Progenitor cell of endocrine pancreas (in vitro differentiated cells): ENCODE data around the gene GPX2. TPM values are rescaled to one million over a fixed set of nuclear protein-coding genes. Genes with fewer than 3 reads are reported as not detected.

Experiments
- DNase-seq: peaks from one replicate; pipeline ENCODE4 v3.0.0; 2021; ENCODE audit warnings: low spot score; ENCODE audit not compliant: unreplicated experiment
- H3K27ac Mint-ChIP-seq: 2 replicates; pipeline ENCODE4 v1.8.0; 2021; ENCODE audit warnings: mild to moderate bottlenecking, moderate library complexity, mixed read lengths
- H3K27me3 Mint-ChIP-seq: 2 replicates; pipeline ENCODE4 v1.8.0; 2021; ENCODE audit warnings: mixed read lengths
- H3K36me3 Mint-ChIP-seq: 2 replicates; pipeline ENCODE4 v1.8.0; 2022; ENCODE audit warnings: mixed read lengths; ENCODE audit not compliant: insufficient read depth
- H3K4me1 Mint-ChIP-seq: 2 replicates; pipeline ENCODE4 v1.8.0; 2021; ENCODE audit warnings: low read depth, mixed read lengths
- H3K4me3 Mint-ChIP-seq: 2 replicates; pipeline ENCODE4 v1.8.0; 2021; ENCODE audit warnings: low read depth, mild to moderate bottlenecking, moderate library complexity, mixed read lengths
- H3K9me3 Mint-ChIP-seq: 2 replicates; pipeline ENCODE4 v1.8.0; 2021; ENCODE audit warnings: low read depth, mixed read lengths
- CTCF ChIP-seq: fragments of 200-600 bp; sonication (generic); IDR thresholded peaks from one replicate; pipeline ENCODE4 v1.5.0; 2021; ENCODE audit warnings: antibody characterized with exemption, mild to moderate bottlenecking; ENCODE audit not compliant: unreplicated experiment
- total RNA-seq: library from RNA; stranded (reverse); gene quantifications from 2 replicates; pipeline ENCODE4 v1.2.1, GENCODE V29; 2021

Gene GPX2
- total RNA-seq, 1 donor from 2014 or later, result 11.0 TPM

- Mint-ChIP-seq H3K4me3 (no peak overlapping the region), H3K4me1 (no peaks in the 10 kb centered on the region), H3K27ac (no peak overlapping the region), H3K27me3 (peaks cover 27% of the 10 kb centered on the region), H3K36me3 (no peaks in the 10 kb centered on the region), H3K9me3 (no peaks in the 10 kb centered on the region)
- DNase-seq, result no peak
- no peak for TF ChIP-seq CTCF
Measured at GRCh38 chr14:64899958-64900357, 42.6 kb downstream of the GPX2 start.

- no peak overlapping the region for H3K27ac Mint-ChIP-seq
- DNase-seq, result no peak
- H3K27me3 Mint-ChIP-seq, result peaks cover 26% of the 10 kb centered on the region
- no peaks in the 10 kb centered on the region for H3K4me1 Mint-ChIP-seq
- H3K4me3 Mint-ChIP-seq, result no peak overlapping the region
- no peaks in the 10 kb centered on the region for H3K9me3 Mint-ChIP-seq
- peak; percentile 68 for TF ChIP-seq CTCF
- no peaks in the 10 kb centered on the region for H3K36me3 Mint-ChIP-seq
Measured at GRCh38 chr14:64891839-64892375, 50.6 kb downstream of the GPX2 start.

GRCh38 chr14:64891173-64891838, 51.2 kb downstream of the GPX2 start:
- Mint-ChIP-seq H3K27ac (no peak overlapping the region), H3K4me1 (no peaks in the 10 kb centered on the region), H3K9me3 (no peaks in the 10 kb centered on the region), H3K4me3 (no peak overlapping the region), H3K27me3 (peaks cover 26% of the 10 kb centered on the region), H3K36me3 (no peaks in the 10 kb centered on the region)
- DNase-seq, result no peak
- no peak for TF ChIP-seq CTCF

GRCh38 chr14:64889352-64889751, 53.2 kb downstream of the GPX2 start:
- Mint-ChIP-seq H3K36me3 (no peaks in the 10 kb centered on the region), H3K27ac (no peak overlapping the region)

More at GRCh38 chr14:64889352-64889751, 53.2 kb downstream of the GPX2 start:
- Mint-ChIP-seq H3K27me3 (peaks cover 43% of the 10 kb centered on the region), H3K4me1 (no peaks in the 10 kb centered on the region), H3K4me3 (no peak overlapping the region), H3K9me3 (no peaks in the 10 kb centered on the region)
- TF ChIP-seq CTCF, result no peak
- DNase-seq, result no peak

Other genes with a start within 250 kb of the GPX2 start
- 76.0 and 81.0 TPM in 2 replicates for gene PLEKHG3, start 238.3 kb downstream of the GPX2 start, total RNA-seq
- 1.1 and 1.7 TPM in 2 replicates for gene SPTB, start 62.8 kb downstream of the GPX2 start, total RNA-seq
- gene CHURC1, start 28.3 kb downstream of the GPX2 start, total RNA-seq, result 37.2 and 43.6 TPM in 2 replicates
- 27.6 and 28.6 TPM in 2 replicates for gene RAB15, start 29.6 kb upstream of the GPX2 start, total RNA-seq
- 20.2 and 22.4 TPM in 2 replicates for gene FNTB, start 44.1 kb upstream of the GPX2 start, total RNA-seq
- gene MAX, start 159.8 kb upstream of the GPX2 start, total RNA-seq, result 53.4 and 63.0 TPM in 2 replicates